Hepatocyte (in vitro differentiated cells): ENCODE data around the gene PRKCZ. TPM values are rescaled to one million over a fixed set of nuclear protein-coding genes. Genes with fewer than 3 reads are reported as not detected.
A peak's percentile ranks its signal among the peaks of the same experiment; 100 is the strongest.

ENCODE experiments used
- DNase-seq: peaks from one replicate; pipeline ENCODE4 v3.0.0-alpha.2; 2016; ENCODE audit warnings: low spot score
- H2AFZ ChIP-seq: fragments of 200-600 bp; sonication (generic); 2 replicates; pipeline ENCODE4 v1.6.0; 2016; ENCODE audit warnings: antibody characterized with exemption, mild to moderate bottlenecking
- H3K27ac ChIP-seq: fragments of 200-600 bp; sonication (generic); 2 replicates; pipeline ENCODE4 v1.5.1; 2016; ENCODE audit warnings: mild to moderate bottlenecking
- H3K27me3 ChIP-seq: fragments of 200-600 bp; sonication (generic); 2 replicates; pipeline ENCODE4 v1.6.1; 2016
- H3K36me3 ChIP-seq: fragments of 200-600 bp; sonication (generic); replicated peaks from 2 replicates; pipeline ENCODE4 v1.5.1; 2016; ENCODE audit warnings: low read depth; ENCODE audit not compliant: insufficient read depth
- H3K4me1 ChIP-seq: fragments of 200-600 bp; sonication (generic); 2 replicates; pipeline ENCODE4 v1.5.1; 2016; ENCODE audit warnings: mild to moderate bottlenecking, moderate library complexity; ENCODE audit not compliant: insufficient read depth
- H3K4me2 ChIP-seq: fragments of 200-600 bp; sonication (generic); 2 replicates; pipeline ENCODE4 v1.6.0; 2016
- H3K4me3 ChIP-seq: fragments of 200-600 bp; sonication (generic); 2 replicates; pipeline ENCODE4 v1.5.1; 2016; ENCODE audit warnings: mild to moderate bottlenecking
- H3K79me2 ChIP-seq: fragments of 200-600 bp; sonication (generic); 2 replicates; pipeline ENCODE4 v1.6.0; 2017; ENCODE audit warnings: mild to moderate bottlenecking
- H3K9me2 ChIP-seq: fragments of 200-600 bp; sonication (generic); replicated peaks from 2 replicates; pipeline ENCODE4 v1.6.0; 2017; ENCODE audit warnings: mild to moderate bottlenecking; ENCODE audit not compliant: insufficient read depth
- H3K9me3 ChIP-seq: fragments of 200-600 bp; sonication (generic); 2 replicates; pipeline ENCODE4 v1.5.1; 2016; ENCODE audit warnings: low read depth, mild to moderate bottlenecking
- H4K20me1 ChIP-seq: fragments of 200-600 bp; sonication (generic); 2 replicates; pipeline ENCODE4 v1.6.0; 2016; ENCODE audit warnings: mild to moderate bottlenecking; ENCODE audit not compliant: insufficient read depth, poor library complexity, severe bottlenecking
- CTCF ChIP-seq: fragments of 200-600 bp; sonication (generic); IDR thresholded peaks from 2 replicates; pipeline ENCODE4 v1.5.1; 2016; ENCODE audit warnings: antibody characterized with exemption, mild to moderate bottlenecking; ENCODE audit not compliant: poor library complexity
- EZH2 ChIP-seq: fragments of 200-600 bp; sonication (generic); IDR thresholded peaks from 2 replicates; pipeline ENCODE4 v1.6.1; 2016; ENCODE audit warnings: antibody characterized with exemption, mild to moderate bottlenecking, borderline replicate concordance
- EZH2phosphoT487 ChIP-seq: fragments of 200-600 bp; sonication (generic); IDR thresholded peaks from one replicate; pipeline ENCODE4 v1.6.1; 2018; ENCODE audit warnings: antibody characterized with exemption, mild to moderate bottlenecking, low read depth, moderate library complexity; ENCODE audit not compliant: unreplicated experiment, severe bottlenecking
- WGBS: methylation state at CpG from one replicate; pipeline ENCODE4 v1.1.6; 2016; ENCODE audit warnings: low lambda C conversion rate; ENCODE audit errors: missing lambda C conversion rate; 5-methylcytosine and 5-hydroxymethylcytosine counted together
- polyA plus RNA-seq: library from polyadenylated mRNA; unstranded; fragments of >200 nt; fragmentation: Nextera tagmentation; extraction: Ambion mirVana; gene quantifications from 2 replicates; pipeline ENCODE4 v1.2.1, GENCODE V29; 2016
- total RNA-seq: library from RNA; depleted of rRNA; stranded (reverse); fragments of >200 nt; gene quantifications from 2 replicates; pipeline ENCODE4 v1.2.3, GENCODE V29; 2014

PRKCZ gene
- total and polyA plus RNA-seq, 2 experiments from 2014 or later, result 41.0 to 52.3 TPM

- peak overlapping the region; percentile 87 for H3K27ac ChIP-seq
Observed at GRCh38 chr1:2228694-2229036, 178.5 kb downstream of the PRKCZ start.

GRCh38 chr1:2229037-2229864 is 179.0 kb downstream of the PRKCZ start:
- 2% methylated on average over 74 of the region's 77 CpGs for WGBS
- Histone ChIP-seq H3K27ac (peak overlapping the region; percentile 87), H3K36me3 (no peaks in the 10 kb centered on the region), H3K4me2 (peak overlapping the region; percentile 100), H3K9me2 (no peaks in the 10 kb centered on the region), H3K9me3 (no peaks in the 10 kb centered on the region), H3K4me1 (peaks cover 56% of the 10 kb centered on the region), H2AFZ (no peak overlapping the region), H3K27me3 (no peaks in the 10 kb centered on the region), H3K4me3 (peak overlapping the region; percentile 71), H4K20me1 (peaks cover 56% of the 10 kb centered on the region), H3K79me2 (peaks cover 65% of the 10 kb centered on the region)
- TF ChIP-seq EZH2phosphoT487, result no peak
- TF ChIP-seq CTCF, result no peak
- no peak for TF ChIP-seq EZH2
- peak; percentile 74 for DNase-seq

More at GRCh38 chr1:2228694-2229036, 178.5 kb downstream of the PRKCZ start:
- Histone ChIP-seq H3K9me3 (no peaks in the 10 kb centered on the region), H3K9me2 (no peaks in the 10 kb centered on the region), H3K27me3 (no peaks in the 10 kb centered on the region), H3K4me2 (peak overlapping the region; percentile 100), H3K4me1 (peaks cover 51% of the 10 kb centered on the region), H3K36me3 (no peaks in the 10 kb centered on the region), H3K4me3 (peak overlapping the region; percentile 71), H3K79me2 (peaks cover 59% of the 10 kb centered on the region), H2AFZ (no peak overlapping the region), H4K20me1 (peaks cover 51% of the 10 kb centered on the region)
- TF ChIP-seq EZH2phosphoT487 (no peak), EZH2 (no peak), CTCF (no peak)
- 1% methylated on average over 12 of the region's 50 CpGs for WGBS
- DNase-seq, result peak; percentile 52

- H3K9me3 ChIP-seq, result no peaks in the 10 kb centered on the region
- peak overlapping the region; percentile 87 for H3K27ac ChIP-seq
- peak overlapping the region; percentile 100 for H3K4me2 ChIP-seq
- H4K20me1 ChIP-seq, result peaks cover 65% of the 10 kb centered on the region
- H3K79me2 ChIP-seq, result peaks cover 73% of the 10 kb centered on the region
- no peaks in the 10 kb centered on the region for H3K27me3 ChIP-seq
- no peaks in the 10 kb centered on the region for H3K9me2 ChIP-seq
- peaks cover 63% of the 10 kb centered on the region for H3K4me1 ChIP-seq
- 15% methylated on average over 32 of the region's 32 CpGs for WGBS
- no peak for TF ChIP-seq EZH2
- TF ChIP-seq EZH2phosphoT487, result no peak
- TF ChIP-seq CTCF, result no peak
- no peaks in the 10 kb centered on the region for H3K36me3 ChIP-seq
- peak overlapping the region; percentile 71 for H3K4me3 ChIP-seq
- peak; percentile 49 for DNase-seq
- no peak overlapping the region for H2AFZ ChIP-seq
Observed at GRCh38 chr1:2229911-2230731, 179.9 kb downstream of the PRKCZ start.
